ENCODE measurements around the gene DHH. TPM values are rescaled to one million over a fixed set of nuclear protein-coding genes. Genes with fewer than 3 reads are reported as not detected.

The DHH gene
- total and polyA plus RNA-seq, 9 of the 15 experiments (the other 6 are each of a cell fraction or from before 2014, with no cell fraction given) = 0.07 to 2.6 (median 0.54) TPM

DNA sequence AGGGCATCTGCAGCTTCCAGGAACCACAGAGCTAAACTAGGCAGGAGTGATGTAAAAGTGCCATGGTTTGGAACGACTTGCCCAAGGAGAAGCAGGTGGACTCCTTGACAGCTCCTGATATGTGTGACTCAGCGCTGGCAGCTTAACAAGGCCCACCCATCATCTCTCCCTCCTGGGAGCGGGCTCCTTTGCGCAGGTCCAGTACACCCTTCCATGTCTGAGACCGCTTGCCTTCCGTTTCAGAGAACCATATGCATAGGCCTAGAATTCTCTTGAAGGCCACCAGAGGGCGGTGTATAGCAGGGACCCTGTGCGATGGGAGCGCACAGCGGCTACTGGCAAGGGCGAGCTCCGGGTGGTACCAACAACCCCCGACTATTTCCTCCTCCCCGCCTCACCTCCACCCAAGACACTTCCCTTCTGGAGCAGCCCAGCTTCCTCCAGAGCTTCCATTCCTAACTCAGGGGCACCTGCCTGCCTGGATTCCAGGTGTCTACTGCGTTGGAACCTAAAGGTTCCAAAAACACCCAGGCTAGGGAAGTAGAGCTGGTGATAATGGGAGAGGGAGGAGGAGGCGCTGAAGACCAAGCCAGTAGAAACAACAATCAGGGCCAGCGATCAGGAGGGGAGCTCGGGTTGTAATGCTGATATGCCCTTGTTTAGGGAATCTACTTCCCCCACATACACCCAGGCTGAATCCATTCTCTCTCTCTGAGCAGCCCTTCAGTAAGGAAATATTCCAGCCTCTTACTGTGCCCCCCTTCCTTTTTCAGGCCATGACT is 6.3 kb downstream of the DHH start (continued):
- TF ChIP-seq IRF2 (CRISPR knock-in tag; IDR thresholded peaks at IDR 0.05) (no peak), ZNF696 (CRISPR knock-in tag; conservative IDR thresholded peaks at IDR 0.05) (no peak), CBX2 (IDR thresholded peaks at IDR 0.05; ENCODE audit: insufficient read depth, low read length, poor library complexity, severe bottlenecking) (no peak), PTBP1 (IDR thresholded peaks at IDR 0.05; ENCODE audit: low read depth, low read length) (no peak), STAT5B (CRISPR knock-in tag; IDR thresholded peaks at IDR 0.05) (no peak), SMARCA5 (IDR thresholded peaks at IDR 0.05) (no peak), ZEB2 (IDR thresholded peaks at IDR 0.05) (peak; percentile 49; the same call in 1 of the 2 replicates), BRD9 (IDR thresholded peaks at IDR 0.05; ENCODE audit: low read depth, partially characterized antibody) (no peak), LEF1 (IDR thresholded peaks at IDR 0.05) (no peak), ZNF77 (CRISPR knock-in tag; IDR thresholded peaks at IDR 0.05) (no peak), FOXK1 (CRISPR knock-in tag; IDR thresholded peaks at IDR 0.05; ENCODE audit: borderline replicate concordance) (no peak), SRSF7 (optimal IDR thresholded peaks at IDR 0.05; ENCODE audit: low read depth, low read length) (no peak), SMAD3 (CRISPR knock-in tag; conservative IDR thresholded peaks at IDR 0.05) (no peak), ELF1 (tag; IDR thresholded peaks at IDR 0.05) (no peak; the same call in 1 of the 2 replicates), ELF2 (CRISPR knock-in tag; IDR thresholded peaks at IDR 0.05) (no peak), SIN3A (IDR thresholded peaks at IDR 0.05; ENCODE audit: borderline replicate concordance in 2 of 2, control insufficient read depth in 1 of 2, low read depth in 2 of 2, low read length in 2 of 2) (no peak)
- TF ChIP-seq, protein P1, sequence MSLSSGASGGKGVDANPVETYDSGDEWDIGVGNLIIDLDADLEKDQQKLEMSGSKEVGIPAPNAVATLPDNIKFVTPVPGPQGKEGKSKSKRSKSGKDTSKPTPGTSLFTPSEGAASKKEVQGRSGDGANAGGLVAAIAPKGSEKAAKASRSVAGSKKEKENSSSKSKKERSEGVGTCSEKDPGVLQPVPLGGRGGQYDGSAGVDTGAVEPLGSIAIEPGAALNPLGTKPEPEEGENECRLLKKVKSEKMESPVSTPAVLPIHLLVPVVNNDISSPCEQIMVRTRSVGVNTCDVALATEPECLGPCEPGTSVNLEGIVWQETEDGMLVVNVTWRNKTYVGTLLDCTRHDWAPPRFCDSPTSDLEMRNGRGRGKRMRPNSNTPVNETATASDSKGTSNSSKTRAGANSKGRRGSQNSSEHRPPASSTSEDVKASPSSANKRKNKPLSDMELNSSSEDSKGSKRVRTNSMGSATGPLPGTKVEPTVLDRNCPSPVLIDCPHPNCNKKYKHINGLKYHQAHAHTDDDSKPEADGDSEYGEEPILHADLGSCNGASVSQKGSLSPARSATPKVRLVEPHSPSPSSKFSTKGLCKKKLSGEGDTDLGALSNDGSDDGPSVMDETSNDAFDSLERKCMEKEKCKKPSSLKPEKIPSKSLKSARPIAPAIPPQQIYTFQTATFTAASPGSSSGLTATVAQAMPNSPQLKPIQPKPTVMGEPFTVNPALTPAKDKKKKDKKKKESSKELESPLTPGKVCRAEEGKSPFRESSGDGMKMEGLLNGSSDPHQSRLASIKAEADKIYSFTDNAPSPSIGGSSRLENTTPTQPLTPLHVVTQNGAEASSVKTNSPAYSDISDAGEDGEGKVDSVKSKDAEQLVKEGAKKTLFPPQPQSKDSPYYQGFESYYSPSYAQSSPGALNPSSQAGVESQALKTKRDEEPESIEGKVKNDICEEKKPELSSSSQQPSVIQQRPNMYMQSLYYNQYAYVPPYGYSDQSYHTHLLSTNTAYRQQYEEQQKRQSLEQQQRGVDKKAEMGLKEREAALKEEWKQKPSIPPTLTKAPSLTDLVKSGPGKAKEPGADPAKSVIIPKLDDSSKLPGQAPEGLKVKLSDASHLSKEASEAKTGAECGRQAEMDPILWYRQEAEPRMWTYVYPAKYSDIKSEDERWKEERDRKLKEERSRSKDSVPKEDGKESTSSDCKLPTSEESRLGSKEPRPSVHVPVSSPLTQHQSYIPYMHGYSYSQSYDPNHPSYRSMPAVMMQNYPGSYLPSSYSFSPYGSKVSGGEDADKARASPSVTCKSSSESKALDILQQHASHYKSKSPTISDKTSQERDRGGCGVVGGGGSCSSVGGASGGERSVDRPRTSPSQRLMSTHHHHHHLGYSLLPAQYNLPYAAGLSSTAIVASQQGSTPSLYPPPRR (CRISPR knock-in tag; IDR thresholded peaks at IDR 0.05; ENCODE audit: borderline replicate concordance) = no peak
- TF ChIP-seq, protein P2, sequence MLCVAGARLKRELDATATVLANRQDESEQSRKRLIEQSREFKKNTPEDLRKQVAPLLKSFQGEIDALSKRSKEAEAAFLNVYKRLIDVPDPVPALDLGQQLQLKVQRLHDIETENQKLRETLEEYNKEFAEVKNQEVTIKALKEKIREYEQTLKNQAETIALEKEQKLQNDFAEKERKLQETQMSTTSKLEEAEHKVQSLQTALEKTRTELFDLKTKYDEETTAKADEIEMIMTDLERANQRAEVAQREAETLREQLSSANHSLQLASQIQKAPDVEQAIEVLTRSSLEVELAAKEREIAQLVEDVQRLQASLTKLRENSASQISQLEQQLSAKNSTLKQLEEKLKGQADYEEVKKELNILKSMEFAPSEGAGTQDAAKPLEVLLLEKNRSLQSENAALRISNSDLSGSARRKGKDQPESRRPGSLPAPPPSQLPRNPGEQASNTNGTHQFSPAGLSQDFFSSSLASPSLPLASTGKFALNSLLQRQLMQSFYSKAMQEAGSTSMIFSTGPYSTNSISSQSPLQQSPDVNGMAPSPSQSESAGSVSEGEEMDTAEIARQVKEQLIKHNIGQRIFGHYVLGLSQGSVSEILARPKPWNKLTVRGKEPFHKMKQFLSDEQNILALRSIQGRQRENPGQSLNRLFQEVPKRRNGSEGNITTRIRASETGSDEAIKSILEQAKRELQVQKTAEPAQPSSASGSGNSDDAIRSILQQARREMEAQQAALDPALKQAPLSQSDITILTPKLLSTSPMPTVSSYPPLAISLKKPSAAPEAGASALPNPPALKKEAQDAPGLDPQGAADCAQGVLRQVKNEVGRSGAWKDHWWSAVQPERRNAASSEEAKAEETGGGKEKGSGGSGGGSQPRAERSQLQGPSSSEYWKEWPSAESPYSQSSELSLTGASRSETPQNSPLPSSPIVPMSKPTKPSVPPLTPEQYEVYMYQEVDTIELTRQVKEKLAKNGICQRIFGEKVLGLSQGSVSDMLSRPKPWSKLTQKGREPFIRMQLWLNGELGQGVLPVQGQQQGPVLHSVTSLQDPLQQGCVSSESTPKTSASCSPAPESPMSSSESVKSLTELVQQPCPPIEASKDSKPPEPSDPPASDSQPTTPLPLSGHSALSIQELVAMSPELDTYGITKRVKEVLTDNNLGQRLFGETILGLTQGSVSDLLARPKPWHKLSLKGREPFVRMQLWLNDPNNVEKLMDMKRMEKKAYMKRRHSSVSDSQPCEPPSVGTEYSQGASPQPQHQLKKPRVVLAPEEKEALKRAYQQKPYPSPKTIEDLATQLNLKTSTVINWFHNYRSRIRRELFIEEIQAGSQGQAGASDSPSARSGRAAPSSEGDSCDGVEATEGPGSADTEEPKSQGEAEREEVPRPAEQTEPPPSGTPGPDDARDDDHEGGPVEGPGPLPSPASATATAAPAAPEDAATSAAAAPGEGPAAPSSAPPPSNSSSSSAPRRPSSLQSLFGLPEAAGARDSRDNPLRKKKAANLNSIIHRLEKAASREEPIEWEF (CRISPR knock-in tag; IDR thresholded peaks at IDR 0.05) = no peak
